GM18508 (cell line): ENCODE measurements around the gene ONECUT3.
"Not testable (repeated sequence)": the region's sequence is repeated elsewhere in the genome, so short reads cannot be mapped to it uniquely, and the experiment has no call there.

Experiments used
- ATAC-seq: cut with Tn5 transposase; IDR thresholded peaks from one replicate; pipeline ENCODE4 v1.9.1; 2021; ENCODE audit warnings: moderate number of reproducible peaks; ENCODE audit not compliant: insufficient read depth, unreplicated experiment

Gene ONECUT3

DNA sequence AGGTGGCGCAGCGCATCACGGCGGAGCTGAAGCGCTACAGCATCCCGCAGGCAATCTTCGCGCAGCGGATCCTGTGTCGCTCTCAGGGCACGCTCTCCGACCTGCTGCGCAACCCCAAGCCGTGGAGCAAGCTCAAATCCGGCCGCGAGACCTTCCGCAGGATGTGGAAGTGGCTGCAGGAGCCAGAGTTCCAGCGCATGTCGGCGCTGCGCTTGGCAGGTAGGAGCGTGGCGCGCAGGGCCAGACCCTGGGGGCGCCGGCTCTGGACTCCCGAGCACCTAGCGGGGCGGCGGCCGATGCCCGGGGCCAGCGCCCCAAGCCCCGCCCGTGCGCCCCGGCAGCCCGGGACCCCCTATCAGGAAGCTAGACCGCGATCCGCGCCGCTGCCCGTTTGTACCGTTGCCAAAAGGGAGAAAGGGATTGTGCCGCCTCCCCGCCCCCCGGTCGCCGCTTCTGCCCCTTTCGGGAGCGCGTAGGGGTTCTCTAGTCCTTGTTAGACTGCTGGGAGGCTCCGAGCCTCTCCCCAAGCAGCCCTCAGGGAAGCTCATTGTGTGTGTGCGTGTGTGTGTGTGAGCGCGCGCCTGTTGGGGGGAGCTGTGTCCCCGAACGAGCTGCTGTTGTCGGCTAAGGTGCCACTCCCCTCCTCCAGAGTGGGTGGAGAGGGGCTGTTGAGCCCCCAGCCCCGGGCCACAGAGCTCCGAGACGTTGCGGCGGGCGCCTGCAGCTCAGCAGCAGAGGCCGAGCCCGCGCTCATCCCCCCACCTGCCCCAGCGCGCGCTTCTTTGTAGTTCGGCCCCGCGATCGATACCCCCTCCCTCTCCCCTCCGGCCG, 1.5 kb downstream of the ONECUT3 start:
- ATAC-seq, result no peak

GRCh38 chr19:1755467-1756171, 2.3 kb downstream of the ONECUT3 start:
- ATAC-seq, result no peak

GRCh38 chr19:1756264-1756663, 3.0 kb downstream of the ONECUT3 start:
- no peak for ATAC-seq

GRCh38 chr19:1756705-1757465, 3.6 kb downstream of the ONECUT3 start:
- no peak for ATAC-seq

DNA sequence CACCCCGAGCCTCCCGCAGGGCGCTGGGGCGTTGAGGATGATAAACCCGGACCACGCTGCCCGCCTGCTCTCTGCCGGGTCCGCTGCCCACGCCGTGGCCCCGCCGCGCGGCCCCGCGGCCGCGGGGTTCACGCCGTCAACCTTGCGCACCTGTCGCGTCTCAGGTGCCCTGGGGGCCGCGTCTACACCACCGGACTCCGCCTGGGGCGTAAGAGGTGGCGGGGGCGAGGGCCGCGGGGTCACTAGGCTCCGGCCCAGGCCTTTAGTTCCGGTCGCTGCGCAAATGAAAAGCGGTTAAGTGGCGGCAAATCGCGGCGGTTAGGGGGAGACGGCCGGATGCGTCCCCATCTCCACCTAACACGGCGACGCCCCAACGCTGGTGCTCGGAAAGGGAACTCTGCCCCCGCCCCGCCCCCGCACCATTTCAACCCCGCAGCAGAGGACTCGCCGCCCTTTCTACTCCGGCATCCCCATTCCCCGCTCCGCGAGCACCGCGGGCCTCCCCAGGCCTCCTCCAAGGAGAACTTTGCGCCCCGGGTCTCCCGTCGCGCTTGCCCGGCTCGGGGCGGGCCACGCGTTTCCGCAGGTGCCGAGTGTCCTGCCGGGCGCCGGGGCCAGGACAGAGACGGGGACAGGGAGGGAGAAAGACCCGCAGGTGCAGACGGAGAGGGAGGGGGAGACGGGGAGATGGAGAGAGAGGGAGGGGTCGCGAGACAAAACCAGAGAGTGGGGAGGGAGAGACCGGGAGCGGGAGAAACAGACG, 4.3 kb downstream of the ONECUT3 start:
- ATAC-seq, result no peak

GRCh38 chr19:1758231-1758577, 4.9 kb downstream of the ONECUT3 start:
- ATAC-seq, result no peak

DNA sequence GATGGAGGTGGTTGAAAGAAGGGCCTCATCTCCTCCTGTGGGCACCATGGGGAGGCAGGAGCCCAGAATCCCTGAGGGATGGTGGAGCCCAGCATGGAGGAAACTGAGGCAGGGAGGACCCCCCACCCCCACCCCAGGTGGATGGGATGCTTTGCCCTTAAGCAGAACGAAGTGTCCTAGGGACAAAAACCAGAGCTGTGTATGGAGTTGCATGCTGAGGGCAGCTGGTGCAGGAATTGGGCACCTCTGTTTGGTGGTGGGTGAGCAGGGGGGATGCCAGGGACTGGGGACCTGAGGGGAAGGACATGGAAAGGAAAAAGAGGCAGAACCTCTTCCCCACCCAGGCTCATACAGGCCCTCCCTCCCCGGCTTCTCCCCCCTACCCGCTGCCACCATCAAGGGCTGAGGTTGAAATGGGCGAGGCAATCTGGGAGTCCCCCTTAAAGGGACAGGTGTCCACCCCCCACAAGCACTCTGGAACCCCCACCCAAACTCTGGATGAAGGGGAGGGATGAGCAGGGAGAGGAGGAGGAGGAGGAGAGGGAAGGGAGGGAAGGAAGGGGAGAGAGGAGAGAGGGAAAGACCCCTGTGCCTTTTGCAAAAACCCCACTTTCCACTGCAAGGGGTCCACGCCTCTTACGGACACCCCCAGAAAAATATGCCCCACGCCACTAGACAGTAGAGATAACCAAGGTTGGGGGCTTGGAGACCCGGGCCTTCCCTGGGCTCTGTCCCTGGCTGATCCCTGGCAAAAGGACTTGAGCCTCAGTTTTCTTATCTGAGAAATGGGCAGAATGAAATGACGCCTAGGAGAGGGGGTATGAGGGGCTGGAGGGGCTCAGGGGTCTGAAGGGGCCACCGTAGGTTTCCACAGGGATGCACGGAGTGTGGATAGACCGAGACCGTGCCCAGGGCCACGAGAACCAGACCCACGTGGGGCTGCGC, 5.9 kb downstream of the ONECUT3 start:
- no peak for ATAC-seq

DNA sequence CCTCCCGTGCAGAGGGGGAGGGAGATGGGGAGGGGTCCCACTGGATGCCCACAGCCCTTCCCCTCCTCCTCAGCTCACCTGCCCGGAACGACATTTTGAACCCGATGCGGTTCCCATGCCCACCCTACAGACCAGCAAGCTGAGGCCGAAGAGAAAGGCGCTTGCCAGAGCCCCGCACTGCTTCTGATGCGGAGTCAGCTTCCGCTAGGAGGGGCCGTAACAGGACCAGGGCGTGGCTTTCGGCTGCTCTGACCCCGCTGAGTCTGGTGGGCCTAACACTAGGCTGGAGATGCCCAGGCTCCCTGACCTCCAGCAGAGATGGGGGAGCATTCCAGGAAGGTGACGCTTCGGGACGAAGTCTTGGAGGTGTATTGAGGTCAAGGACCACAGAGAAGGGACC, 6.7 kb downstream of the ONECUT3 start:
- no peak for ATAC-seq

GRCh38 chr19:1760786-1761527, 7.7 kb downstream of the ONECUT3 start:
- ATAC-seq, result not testable (repeated sequence)

GRCh38 chr19:1761528-1762242, 8.4 kb downstream of the ONECUT3 start:
- ATAC-seq, result no peak

DNA sequence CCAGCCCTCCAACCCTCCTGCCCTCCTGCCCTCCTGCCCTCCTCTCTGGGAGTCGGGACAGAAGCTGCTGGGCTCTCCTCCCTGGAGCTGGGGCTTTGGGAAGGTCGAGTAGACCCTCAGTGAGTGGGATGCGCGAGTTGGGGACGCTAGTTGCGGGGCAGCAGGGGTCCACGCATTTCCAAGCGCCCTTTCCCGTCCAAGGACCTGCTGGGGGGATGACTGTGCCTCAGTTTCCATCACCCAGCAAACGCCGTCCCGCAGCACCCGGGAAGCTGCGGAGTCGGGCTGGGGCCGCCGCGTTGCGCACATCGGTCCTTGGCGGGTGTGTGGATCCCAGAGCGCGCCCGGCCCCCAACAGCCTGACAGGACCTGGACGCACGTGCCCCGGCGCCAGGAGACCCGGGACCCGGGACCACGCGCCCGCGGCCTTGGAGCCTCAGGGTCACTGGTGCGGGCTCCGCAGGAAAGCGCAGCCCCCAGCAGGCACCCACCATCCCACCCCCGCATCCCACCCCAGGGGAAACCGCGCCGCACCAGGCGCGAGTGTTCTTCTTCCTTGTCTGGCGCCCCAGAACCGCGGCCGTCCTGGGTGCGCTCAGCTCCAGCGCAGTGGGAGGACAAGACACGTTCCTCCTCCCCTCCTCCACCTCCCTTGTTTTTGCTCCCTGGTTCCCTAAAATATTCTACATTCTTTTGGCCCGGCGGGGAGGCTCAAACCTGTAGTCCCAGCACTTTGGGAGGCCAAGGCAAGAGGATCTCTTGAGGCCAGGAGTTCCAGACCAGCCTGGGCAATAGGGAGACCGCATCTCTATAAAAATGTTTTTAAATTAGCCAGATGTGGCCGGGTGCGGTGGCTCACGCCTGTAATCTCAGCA, 9.2 kb downstream of the ONECUT3 start:
- ATAC-seq, result no peak

GRCh38 chr19:1763648-1764639, 10.6 kb downstream of the ONECUT3 start:
- ATAC-seq, result no peak

- ATAC-seq, result no peak
These were observed 11.4 kb downstream of the ONECUT3 start for GRCh38 chr19:1764729-1765128.

GRCh38 chr19:1765232-1765903, 12.1 kb downstream of the ONECUT3 start:
- no peak for ATAC-seq
